ENCODE measurements around the gene TMEM170B.

TMEM170B gene, protein sequence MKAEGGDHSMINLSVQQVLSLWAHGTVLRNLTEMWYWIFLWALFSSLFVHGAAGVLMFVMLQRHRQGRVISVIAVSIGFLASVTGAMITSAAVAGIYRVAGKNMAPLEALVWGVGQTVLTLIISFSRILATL

DNA sequence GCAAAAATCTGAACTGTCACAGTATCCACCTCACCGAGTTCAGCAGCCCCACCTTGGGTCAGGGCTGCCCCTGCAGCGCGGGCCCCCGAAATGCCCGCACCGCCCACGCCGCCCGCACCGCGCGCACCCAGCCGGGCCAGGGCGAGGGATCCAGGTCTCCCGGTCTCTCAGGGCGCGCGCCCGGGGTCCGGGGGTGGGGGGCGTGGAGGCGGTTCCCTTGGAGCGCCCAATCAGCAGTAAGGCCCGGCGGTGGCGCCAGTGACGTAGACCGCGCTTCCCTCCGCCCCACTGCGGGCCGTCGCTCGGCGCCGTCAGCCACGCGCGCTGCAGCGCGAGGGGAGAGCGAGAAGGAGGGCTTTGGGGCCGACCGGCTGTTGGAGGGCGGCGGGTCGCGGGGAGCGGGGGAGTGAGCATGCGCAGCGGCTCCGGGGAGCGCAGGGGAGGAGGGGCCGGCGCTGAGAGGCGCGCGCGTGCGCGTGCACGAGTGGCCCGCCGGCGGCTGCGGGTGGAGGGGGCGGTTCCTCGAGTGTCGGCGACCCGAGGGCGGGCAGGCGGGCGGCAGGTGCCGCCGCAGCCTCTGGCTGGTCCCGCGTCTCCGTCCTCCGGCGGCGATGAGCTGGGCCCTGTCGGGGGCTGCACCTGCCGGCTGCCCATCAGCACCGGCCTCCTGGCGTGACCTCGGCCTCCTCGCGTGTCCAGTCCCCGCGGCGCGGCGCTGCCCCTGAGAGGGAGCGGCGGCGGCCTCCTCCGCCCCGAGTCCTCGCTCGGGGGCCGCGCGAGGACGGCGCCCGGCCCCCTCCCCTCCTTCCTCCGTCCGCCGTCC is at the start of gene TMEM170B:
TMEM170B (plus strand) TSS at position 521 of the 823 bp plus-strand sequence. CDS start 529 bp downstream, outside the sequence.
- peak; percentile 73 to 93 (median 90) for DNase-seq (ENCODE audit: low read depth in 4 of 4, low spot score in 1 of 4)

DNA sequence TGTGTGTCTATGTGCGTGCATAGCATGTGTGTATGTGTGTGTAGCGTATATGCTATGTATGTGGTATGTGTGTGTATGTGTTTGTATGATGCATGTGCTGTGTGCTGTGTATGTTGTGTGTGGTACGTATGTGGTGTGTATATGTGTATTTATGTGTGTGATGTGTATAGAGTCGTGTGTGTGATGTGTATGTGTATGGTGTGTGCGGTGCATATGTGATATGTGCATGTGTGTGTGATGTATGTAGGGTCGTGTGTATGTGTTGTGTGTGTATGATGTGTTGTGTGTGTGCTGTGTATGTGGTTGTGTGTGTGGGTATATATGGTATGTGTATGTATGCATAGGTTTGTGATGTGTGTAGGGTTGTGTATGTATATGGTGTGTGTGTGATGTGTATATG is 46.6 kb upstream of the TMEM170B start:
- no peak for DNase-seq (ENCODE audit: low read depth in 4 of 4, low spot score in 1 of 4)

DNA sequence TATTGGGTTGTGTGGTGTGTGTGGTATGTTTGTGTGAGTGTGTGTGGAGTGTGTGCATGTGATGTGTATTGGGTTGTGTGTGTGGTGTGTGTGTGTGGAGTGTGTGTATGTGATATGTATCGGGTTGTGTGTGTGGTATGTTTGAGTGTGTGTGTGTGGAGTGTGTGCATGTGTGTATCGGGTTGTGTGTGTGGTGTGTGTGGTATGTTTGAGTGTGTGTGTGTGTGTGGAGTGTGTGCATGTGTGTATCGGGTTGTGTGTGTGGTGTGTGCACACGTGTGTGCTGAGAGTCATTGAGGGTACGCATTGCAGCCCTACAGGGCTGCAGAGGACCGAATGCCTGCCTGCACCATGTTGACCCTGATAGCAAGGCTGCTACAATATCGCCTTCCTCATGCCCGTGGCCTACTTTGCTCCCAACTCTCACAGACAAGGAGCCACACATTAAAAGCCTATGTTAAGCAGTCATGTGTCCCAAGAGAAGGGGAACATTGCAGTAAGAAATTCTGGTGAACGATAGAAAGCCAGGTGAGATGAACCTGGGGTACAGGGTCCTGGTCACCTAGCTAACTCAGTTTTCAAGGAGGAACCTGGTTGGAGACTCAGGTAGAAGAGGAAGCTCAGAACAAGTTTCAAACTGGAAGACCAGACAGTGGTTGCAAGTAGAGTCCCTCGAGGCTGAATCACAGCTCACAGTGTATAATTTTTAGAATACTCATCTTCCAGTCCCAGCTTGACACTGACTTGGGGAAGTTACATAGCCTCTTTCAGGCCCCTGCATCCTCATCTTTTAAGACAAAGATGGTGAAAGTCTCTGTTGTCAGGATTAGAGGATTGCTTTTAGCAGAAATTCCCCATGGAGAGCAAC is 45.7 kb upstream of the TMEM170B start:
- DNase-seq (ENCODE audit: low read depth in 4 of 4, low spot score in 1 of 4) = no peak

DNA sequence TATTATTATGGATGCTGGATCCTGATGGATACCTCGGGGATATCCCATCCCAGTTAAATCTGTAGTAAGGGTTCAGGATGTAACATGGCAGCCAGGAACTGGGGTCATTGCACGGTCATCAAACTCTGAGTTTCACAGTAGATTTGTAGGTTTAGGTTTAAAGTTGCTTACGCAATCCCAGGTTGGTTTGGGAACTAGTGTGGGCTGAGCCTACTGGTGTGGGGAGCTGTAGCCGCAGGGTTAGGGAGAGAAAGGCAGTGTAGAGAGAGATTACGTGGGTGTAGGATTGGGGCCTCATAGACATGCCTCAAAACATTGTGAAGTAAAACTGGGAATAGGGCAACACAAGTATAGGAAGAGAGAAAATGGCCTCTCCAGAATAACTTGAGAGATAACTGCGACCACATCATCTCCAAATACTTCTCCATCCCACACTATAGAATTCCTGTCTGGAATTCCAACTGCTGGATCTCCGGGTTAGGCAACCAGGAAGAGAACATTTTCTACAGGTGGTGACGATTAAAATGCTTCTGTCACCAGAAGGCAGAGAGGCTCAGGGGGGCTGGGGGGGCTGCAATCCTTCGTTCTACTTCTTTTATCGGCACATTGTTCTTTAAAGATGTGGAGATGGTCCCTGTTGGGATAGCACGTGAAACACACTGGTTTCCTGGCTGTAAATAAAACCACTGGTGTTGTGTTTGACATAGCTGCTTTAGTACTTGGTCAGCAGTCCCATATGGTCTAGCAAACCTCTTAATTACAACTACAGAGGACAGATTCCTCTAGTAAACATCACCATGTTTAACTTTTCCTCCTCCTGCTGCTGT is 44.9 kb upstream of the TMEM170B start:
- no peak for DNase-seq (ENCODE audit: low read depth in 4 of 4, low spot score in 1 of 4)

DNA sequence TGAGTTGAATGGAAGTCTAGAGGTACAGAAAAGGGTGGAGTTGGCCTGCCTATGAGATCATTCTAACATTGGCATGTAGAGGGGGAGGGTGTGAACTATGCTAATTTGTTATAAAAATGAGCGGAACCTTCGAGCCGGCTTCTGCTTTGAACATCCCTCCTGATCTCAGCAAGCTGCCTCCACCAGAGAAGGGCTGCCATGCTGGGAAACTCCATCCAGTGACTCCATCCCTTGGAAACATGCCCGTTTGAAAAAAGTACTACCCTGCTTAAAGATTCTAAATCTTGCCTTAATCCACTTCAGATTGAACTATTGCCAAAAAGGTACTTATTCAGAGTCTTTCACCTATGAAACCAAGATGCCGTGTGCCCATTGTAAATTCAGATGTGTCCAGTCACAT is 43.6 kb upstream of the TMEM170B start:
- no peak for DNase-seq (ENCODE audit: low read depth in 4 of 4, low spot score in 1 of 4)

DNA sequence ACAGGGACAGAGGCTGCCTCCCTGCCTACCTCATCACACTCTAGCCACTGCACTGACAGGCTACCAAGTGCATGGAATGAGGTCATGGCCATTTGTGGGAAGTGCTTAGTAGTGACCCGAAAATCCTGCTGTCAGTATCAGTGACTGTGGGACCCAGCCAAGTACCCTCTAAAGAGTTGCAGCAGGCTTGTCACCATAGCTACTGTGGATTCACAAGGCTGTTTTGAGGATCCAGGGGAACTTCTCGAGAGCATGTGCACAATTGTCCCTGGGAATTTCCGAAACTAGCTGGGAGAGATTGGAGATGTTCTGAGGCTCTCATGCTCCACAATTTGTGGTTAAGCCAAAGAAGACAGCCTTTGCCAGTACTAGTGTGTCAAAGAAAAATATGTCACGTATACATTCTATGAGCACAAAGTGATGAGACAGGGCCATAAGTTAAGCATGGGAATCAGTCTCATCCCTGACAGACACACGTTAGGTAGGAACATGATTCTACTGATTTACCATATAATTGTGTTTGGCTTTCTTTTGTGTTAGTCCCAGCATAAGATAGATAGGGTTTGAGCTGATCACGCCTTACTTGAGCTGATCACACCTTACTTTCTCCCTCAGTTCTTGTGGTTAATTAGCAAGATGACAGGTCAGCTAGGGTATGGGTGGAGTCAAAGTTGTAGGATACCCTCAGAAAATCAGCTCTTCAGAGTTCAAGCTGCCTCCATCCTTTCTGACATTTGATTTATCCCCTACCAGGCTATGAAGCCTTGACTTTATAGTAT is 42.6 kb upstream of the TMEM170B start:
- DNase-seq (ENCODE audit: low read depth in 4 of 4, low spot score in 1 of 4) = no peak

DNA sequence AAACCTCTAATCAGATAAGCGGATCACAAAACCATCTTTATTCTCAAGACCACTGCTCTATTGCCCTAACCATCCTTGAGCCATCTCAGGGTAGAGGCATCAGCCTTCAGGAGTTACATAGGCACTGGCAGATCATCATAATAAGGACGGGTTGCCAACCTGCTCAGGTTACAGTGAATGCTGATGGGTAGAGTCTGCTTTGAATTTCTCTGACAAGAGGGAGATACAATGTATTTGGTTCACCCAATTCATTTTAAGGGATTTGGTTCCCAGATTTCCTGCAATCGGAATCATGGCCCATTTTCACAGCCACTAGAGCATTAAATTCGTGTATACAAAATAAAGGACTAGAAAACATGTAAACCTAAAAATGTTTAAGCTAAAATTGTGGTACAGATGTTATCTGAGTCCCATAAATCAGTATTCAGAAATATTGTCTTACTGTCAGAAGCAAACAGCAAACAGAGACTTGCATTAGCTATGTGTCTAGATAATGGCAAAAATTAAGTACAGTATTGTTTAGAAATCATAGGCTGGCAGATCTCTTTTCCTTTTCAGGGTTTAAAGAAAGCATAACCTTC is 41.9 kb upstream of the TMEM170B start:
- no peak for DNase-seq (ENCODE audit: low read depth in 4 of 4, low spot score in 1 of 4)

DNA sequence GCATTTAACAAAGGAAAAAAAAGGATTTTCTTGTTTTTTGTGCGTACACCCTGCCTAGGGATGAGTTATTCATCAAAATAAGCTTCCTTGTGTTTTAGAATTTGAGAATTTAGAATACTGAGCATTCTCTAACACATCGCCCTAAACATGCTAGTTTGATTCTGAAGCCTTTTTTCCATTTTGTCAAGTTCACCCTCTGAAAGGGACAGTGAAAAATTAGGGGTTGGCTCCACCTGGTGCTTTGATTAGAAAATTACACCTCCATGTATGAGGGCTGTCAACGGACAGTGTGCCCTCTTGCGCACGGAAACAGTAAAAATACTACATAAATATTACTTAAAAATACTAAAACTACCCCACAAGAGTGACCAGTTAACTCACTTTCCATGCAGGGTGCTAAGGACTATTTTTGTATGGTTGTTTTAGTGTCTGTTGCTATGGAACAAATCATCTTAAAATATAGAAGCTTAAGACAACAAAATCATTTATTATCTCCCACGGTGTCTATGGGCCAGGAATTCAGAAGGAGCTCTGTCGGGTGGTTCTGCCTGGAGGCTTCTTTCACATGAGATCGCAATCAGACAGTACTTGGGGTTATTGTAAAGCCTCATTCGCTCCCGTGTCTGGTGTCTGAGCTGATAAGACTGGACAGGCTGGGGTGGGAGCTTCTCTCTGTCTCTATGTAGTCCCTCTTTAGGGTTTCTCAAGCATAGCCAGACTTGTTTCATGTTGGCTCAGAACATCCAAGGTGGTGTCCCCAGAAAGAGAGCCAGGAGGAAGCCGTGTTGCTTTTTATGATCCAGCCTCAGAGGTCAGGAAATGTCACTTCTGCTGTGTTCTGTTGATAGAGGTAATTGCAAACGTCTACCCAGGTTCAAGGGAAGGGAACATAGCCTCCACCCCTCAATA is 41.1 kb upstream of the TMEM170B start:
- DNase-seq (ENCODE audit: low read depth in 4 of 4, low spot score in 1 of 4) = peak; percentile 32 to 56 (median 45)

DNA sequence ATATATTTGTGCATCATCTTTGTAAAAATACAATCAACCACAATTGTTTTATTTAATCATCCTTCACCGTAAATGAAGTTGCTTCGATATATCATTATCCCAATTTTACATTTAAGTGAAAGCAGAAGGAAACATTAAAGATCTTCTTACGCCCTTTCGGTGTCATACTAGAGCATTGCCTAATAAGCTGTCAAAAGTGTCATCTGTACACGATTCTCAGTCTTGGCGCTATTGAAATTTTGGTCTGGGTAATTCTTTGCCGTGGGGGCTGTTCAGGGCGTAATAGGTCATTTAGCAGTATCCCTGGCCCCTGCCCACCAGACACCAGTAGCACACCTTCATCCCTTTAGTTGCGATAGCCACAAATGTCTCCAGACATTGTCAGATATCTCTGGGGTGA is 40.4 kb upstream of the TMEM170B start:
- DNase-seq (ENCODE audit: low read depth in 4 of 4, low spot score in 1 of 4) = no peak

DNA sequence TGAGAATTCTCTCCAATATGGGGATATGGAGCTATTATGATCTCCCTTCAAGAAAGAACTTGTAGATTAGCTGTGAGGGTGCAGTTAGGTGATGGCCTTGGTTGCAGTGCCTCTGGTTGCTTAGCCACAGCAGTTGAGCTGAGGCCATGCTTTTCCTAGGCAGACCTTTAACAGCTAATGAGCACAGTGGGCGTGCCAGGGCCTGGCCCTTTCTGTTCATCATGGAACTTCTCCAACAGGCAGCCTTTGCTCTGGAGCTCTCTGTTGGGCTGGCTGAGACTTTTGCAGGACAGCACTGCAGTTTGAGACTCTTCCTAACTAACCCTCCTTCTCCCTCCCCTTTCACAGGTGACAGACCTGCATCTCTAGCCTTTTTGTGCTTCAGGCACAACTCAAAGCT is 39.7 kb upstream of the TMEM170B start:
- no peak for DNase-seq (ENCODE audit: low read depth in 4 of 4, low spot score in 1 of 4)

DNA sequence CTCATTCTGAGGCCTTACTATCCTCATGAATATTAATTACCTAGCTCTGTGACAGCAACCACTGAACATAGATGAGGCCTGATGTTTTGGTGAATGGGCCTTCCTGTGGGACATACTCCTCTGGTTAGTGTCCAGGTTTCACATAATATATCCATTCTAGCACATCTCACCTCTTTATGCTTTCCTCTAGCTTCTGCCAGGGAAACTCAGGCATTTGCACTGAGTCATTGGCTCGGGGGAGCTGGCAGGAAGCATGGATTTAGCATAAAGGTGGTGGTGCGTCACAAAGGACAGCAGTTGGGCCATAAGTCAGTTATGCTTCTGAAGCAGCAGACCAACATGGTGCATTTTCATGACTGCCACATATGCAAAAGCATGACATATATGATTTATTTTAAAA is 37.5 kb upstream of the TMEM170B start:
- no peak for DNase-seq (ENCODE audit: low read depth in 4 of 4, low spot score in 1 of 4)

DNA sequence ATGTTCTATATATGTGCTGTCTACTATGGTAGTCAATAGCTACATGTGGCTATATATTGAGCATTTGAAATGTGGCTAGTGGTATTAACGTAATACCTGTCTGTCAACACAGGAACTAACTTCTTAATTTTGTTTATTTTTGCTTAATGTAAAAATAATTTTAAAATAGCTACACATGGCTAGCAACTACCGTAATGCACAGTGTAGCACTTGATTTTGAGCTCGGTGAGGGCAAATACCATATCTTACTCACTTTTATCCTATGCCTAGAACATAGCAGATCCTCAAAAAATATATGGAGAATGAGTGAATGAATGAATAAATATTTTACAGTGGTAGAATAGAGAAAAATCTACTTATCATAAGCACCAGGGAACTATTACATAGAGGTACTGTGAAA is 28.1 kb upstream of the TMEM170B start:
- no peak for DNase-seq (ENCODE audit: low read depth in 4 of 4, low spot score in 1 of 4)

DNA sequence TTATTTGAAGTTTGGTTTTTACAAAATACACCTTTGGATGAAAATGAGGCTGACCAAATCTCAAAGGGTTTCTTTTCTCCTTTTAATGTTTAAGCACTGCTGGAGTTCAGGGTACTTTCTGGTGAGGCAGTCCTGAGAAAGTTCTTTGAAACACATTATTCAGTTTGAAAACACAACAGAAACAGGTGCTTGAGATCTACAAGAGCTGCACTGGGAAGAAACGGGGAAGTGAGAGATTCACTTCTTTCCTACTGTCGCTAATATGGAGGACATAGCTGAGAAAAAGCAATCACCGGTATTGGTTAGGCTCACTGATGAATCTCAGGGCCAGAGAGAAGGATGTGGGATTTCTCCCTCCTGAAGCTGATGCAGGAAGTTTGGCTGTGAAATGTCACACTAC is 22.9 kb upstream of the TMEM170B start:
- no peak for DNase-seq (ENCODE audit: low read depth in 4 of 4, low spot score in 1 of 4)

DNA sequence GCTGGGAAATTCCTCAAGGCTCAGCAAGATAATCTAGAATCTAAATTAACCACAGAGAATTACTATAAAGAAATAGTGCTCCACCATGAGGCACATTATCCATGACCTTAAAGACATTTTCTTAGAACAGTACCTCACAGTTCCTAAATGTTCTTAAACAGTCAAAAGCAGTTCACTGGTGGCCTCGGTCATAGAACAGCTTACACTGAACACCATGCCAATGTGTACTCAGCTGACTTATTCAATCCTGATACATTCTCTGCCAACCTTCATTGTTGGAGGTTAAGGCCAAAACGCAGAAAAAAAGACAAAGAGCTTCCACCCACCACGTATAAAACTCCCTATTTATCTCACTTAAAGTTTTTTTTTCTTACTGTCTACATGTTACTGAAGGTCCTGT is 21.8 kb upstream of the TMEM170B start:
- DNase-seq (ENCODE audit: low read depth in 4 of 4, low spot score in 1 of 4) = no peak

DNA sequence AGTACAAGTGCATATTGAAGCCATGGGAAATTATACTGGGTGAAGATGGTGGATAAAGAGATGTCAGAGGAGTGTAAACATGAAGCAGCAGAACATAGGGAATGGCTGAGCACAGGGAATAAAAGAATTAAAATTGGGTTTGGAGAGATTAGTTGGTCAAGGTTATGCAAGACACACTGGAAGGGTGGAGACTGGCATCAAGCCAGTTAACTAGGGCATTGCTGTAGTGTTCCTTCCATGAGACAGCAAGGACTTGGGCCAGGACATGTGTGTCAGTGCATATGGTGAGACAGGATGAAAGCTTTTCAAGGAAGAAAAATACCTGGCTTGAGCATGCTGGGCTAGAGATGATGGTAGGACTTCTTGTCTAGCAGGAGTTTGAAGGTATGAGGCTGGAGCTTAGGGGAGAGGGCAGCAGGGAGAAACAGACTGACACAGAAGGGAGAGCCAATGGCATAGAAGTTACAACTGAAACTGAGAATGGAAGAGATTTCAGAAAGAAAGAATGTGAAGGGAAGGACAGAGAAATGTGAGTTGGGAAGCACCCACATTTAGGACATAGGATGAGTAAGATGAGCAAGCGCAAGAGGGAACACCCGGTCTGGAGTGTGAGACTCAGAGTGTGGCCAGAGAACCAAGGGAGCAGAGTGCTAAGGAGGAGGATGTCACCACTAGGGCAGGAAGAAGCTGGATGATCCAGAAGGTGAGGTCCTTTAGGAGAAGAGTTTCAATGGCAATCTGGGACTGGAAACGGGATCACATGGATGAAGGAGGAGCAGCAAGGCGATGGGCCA is 14.5 kb upstream of the TMEM170B start:
- DNase-seq (ENCODE audit: low read depth in 4 of 4, low spot score in 1 of 4) = no peak

DNA sequence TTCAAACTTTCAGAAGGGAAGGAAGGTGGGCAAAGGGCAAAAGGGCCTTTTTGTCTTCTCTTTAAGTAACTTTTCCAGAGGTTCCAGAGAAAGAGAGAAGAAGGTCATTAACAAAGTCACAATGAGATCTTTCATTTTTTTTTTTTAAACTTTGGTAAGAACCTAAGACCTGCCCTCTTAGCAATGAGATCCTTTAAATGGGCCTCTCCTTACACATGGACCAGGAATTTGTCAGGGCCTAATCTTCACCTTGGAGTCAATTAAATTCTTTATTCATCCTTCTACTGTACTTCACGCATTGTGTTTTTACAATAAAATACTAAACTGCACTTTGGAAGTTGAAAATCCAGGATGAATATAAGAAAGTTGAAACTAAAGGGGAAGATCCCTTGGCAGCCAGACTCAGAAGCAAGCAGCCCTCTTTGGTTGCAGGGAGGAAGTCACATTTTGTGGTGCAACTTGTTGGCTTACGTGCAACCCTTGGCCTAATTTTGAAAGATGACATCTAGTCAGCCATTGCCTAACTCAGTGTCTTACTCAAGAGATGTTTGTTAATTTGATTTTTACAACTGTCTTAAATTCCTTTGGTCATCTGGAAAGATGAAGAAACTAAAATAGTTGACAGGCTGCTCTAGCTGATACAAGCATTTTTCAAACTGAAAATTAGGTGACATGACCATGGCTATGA is 11.9 kb upstream of the TMEM170B start:
- no peak for DNase-seq (ENCODE audit: low read depth in 4 of 4, low spot score in 1 of 4)

DNA sequence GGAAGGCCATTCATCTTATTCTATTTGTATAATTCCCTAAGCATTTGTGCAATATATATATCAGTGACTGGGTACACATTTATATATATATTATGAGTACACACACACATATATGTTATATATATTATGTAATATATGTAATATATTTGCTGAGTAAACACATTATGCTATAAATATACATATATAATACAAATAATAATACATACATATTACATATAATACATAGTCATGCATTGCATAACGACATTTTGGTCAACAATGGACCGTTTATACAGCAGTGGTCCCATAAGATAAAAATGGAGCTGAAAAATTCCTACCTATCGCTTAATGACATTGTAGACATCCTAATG is 11.4 kb upstream of the TMEM170B start:
- DNase-seq (ENCODE audit: low read depth in 4 of 4, low spot score in 1 of 4) = no peak
